Activated CD4-positive, alpha-beta T cell treated with anti-CD3 and anti-CD28 coated beads, Interleukin-2, amount 50 U/mL, for 16 hours (primary cell): ENCODE data around the gene OR51V1.
A peak's percentile ranks its signal among the peaks of the same experiment; 100 is the strongest.
"Not testable (repeated sequence)": the region's sequence is repeated elsewhere in the genome, so short reads cannot be mapped to it uniquely, and the experiment has no call there.

Experiments
- DNase-seq: peaks from one replicate; pipeline ENCODE4 v3.0.0-alpha.2; 2020

Gene OR51V1

DNA sequence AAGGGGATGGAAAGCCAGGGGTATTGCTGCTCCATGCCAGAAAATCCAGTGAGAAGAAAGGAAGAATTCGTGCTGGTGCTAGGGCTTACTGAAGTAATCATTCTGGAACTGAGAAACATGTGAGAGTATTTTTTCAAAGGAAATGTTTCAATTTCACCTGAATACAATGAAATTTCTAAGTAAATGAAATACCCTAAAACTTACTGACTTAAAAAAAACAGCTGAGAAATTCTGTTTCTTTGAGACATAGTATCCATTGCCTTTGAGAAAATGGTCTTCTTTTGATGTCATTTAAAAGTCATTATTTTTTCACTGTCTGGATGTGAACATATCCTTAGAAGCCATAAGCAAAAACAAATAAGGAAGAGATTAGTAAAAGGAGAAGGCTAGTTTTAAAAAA lies at the start of gene OR51V1:
Gene OR51V1 (minus strand): TSS at position 101 of the 400 bp plus-strand sequence. CDS start 0 bp downstream, at position 101.
- DNase-seq, result no peak

DNA sequence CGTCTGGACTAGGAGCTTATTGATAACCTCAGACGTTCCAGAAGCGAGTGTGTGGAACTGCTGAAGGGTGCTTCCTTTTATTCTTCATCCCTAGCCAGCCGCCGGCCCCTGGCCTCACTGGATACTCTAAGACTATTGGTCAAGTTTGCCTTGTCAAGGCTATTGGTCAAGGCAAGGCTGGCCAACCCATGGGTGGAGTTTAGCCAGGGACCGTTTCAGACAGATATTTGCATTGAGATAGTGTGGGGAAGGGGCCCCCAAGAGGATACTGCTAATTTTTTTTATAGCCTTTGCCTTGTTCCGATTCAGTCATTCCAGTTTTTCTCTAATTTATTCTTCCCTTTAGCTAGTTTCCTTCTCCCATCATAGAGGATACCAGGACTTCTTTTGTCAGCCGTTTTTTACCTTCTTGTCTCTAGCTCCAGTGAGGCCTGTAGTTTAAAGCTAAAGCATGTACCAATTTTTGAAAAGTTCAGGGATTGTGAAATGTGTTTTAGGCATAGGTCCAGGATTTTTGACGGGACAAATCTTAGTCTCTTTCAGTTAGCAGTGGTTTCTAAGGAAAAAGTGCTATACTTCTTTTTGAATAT lies 49.4 kb upstream of the OR51V1 start, which contains the start of gene HBG1:
Gene HBG1 (minus strand): TSS at position 51 of the 590 bp plus-strand sequence. CDS start 53 bp downstream, outside the sequence.
- not testable (repeated sequence) for DNase-seq

- not testable (repeated sequence) for DNase-seq
Measured at GRCh38 chr11:5248498-5248897, 48.0 kb upstream of the OR51V1 start.

DNA sequence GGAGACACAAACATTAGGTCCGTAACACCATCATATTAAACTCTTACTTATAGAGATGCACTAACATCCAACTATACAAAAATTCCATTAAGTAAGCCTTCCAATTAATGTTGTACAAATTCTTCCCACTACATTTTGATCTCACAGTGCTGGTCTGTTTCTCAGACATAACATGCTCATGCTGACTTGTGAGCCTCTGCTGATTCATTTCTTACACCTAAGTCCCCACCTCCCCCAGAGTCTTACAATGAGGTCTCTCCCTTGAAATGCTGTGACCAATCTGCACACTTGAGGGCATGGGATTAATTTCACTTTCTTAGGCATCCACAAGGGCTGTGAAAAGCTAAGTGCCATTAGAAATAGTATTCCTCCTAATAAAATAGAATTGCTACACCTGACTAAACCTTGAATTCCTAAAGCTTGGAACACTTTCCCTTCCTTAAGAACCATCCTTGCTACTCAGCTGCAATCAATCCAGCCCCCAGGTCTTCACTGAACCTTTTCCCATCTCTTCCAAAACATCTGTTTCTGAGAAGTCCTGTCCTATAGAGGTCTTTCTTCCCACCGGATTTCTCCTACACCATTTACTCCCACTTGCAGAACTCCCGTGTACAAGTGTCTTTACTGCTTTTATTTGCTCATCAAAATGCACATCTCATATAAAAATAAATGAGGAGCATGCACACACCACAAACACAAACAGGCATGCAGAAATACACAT lies 47.1 kb upstream of the OR51V1 start:
- no peak for DNase-seq

GRCh38 chr11:5246772-5247471 lies 46.4 kb upstream of the OR51V1 start:
- no peak for DNase-seq

GRCh38 chr11:5245155-5245554 lies 44.7 kb upstream of the OR51V1 start:
- no peak for DNase-seq

DNA sequence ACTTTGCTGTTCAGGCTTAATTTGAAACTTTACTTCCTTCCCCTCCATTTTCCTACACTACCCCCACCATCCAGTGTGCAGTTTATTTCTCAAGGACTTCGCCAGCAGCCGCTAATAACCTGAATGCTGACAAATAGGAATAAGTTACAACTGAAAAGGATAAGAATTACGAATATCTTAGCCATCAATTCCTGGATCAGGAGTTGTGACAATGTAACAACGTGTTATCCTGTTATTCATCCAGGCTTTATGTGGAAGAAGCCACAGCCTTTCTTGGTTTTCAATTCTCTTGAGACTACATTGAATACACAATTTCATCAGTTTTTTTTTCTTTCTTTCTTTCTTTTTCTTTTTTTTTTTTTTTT lies 43.3 kb upstream of the OR51V1 start:
- DNase-seq, result no peak

GRCh38 chr11:5242933-5243815 lies 42.7 kb upstream of the OR51V1 start:
- DNase-seq, result peak; percentile 1

DNA sequence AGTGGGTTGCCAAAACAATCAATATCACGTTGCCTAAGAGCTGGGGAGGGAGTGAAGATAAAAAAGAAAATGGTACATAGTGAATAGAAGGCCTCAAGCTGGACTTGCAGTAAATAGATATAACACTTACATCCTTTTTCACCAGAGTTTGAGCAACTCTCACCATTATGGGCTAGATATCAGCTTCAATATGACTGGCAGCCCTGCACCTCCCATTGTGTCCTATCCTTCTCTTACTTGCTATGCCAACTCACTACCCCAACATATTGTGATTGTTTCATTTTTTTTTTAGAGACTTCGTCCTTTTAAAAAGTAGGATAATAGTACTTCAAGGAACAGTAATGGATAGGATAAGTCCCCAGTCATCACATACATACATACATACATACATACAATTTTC lies 41.7 kb upstream of the OR51V1 start:
- no peak for DNase-seq

DNA sequence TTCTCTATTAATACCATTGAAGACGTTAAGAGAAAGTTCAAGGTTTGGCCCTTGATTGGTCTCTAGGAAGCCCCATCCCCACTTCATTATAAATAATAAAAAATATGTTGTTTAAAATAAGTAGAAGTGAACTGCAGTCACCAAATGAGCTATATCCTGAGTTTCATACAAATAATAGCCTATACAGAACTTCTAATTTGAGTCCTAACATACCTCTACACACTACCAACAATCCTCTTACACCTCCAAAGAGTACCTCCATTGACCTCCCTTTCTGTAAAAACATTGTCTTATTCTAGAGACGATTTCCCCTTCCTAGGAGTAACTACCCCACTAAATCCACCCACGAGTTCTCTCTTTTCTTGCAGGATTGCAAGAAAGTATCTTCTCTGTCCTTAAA lies 41.0 kb upstream of the OR51V1 start:
- no peak for DNase-seq

DNA sequence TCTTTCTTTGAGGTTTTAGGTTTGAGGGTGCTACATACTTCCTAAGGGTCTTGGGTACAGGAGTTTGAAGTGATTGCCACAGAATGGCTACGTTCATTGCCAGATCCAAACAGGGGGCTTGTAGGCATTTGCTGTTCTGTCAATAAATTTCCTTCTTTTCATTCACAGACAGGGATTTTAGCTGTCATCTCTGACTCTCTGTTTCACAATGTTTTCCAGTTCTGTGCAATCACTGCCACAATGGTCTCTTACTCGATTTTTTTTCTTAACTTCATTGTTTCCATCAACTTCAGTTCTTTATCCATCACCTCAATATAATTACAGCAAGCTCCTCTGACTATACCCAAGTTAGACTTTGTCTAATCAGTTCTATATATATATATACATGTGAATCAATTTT lies 40.0 kb upstream of the OR51V1 start:
- no peak for DNase-seq

DNA sequence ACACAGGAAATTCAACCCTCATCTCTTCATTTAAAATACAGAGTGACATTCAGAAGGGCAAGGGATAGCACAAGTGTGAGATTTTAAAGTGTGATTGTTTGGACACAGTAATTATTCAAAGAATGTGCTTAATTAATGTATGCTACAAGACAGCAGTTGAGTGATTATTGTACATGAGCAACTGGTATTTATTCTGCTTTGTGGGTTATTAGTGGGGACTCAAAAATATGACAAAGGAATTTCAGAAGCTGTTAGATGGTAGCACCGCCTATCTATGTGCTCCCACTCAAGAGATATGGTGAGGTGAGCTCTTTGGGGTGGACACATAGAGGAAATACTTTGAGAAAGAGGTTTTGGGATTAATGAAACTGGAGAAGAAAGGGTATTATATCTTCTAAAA lies 39.6 kb upstream of the OR51V1 start:
- DNase-seq, result no peak

DNA sequence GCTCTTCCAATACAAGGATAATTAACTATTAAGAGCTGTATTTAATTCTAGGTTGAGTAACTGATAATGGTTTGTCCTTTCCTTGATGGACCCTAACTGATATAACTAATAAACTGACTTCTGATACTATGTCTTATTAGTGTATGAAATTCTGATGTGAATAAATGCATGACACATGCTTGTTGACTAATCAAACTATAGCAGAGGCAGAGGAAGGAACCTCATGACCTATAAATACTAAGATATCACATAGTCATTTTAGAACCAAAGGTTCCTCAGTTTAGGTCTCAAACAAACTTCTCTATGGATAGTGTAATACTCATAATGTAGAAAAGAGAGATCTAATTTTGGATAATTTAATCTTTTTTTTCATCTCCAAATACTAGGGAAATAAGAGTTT lies 38.6 kb upstream of the OR51V1 start:
- no peak for DNase-seq

GRCh38 chr11:5238486-5238885 lies 38.0 kb upstream of the OR51V1 start:
- no peak for DNase-seq

- DNase-seq, result no peak
Measured at GRCh38 chr11:5237420-5237819, 36.9 kb upstream of the OR51V1 start.

DNA sequence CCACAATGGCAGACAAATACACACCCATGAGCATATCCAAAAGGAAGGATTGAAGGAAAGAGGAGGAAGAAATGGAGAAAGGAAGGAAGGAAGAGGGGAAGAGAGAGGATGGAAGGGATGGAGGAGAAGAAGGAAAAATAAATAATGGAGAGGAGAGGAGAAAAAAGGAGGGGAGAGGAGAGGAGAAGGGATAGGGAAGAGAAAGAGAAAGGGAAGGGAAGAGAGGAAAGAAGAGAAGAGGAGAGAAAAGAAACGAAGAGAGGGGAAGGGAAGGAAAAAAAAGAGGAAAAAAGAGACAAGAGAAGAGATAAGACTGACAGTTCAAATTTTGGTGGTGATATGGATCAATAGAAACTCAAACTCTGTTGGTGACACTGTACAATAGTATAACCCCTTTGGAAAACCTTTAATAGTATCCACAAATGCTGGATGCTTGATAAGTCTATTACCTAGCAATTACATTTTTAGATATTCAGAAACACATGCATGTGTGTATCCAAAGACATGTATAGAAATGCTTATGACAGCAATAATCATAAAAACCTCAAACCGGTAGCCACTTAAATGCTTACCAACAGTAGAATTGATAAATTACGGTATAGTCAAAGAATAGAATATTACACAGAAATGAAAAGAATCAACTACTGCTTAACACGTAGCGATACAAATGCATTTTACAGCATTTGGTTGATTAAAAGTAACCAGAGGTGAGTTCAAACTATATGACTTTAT lies 35.0 kb upstream of the OR51V1 start:
- DNase-seq, result no peak

DNA sequence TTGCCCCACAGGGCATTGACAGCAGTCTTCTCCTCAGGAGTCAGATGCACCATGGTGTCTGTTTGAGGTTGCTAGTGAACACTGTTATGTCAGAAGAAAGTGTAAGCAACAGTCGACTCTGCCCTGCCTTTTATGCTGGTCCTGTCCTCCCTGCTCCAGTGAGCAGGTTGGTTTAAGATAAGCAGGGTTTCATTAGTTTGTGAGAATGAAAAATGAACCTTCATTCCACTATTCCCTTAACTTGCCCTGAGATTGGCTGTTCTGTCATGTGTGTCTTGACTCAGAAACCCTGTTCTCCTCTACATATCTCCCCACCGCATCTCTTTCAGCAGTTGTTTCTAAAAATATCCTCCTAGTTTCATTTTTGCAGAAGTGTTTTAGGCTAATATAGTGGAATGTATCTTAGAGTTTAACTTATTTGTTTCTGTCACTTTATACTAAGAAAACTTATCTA lies 33.9 kb upstream of the OR51V1 start, which contains the start of gene HBD:
Gene HBD (minus strand): TSS at position 103 of the 454 bp plus-strand sequence. CDS start 50 bp downstream, at position 53.
- peak; percentile 14 for DNase-seq

- no peak for DNase-seq
Measured at GRCh38 chr11:5233307-5233706, 32.8 kb upstream of the OR51V1 start.

GRCh38 chr11:5232821-5233220 lies 32.3 kb upstream of the OR51V1 start:
- no peak for DNase-seq

DNA sequence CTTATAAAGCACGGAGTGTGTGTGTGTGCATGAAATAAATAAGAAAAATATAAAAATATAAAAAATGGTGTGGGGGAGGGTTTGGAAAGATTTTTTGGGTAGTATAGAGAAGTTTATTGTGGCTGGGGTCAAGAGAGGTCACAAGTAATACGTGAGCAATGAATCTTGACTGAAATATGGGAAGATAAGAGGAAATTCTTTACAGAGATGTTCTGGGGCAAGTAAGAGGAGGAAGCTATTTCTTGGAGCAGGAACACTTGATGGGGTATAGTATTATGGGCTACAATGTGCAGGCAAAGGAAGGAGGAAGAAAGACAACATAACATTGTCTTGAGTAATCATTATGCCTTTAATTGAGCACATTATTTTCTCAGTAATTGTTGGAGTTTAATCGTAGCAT lies 31.7 kb upstream of the OR51V1 start:
- DNase-seq, result no peak

DNA sequence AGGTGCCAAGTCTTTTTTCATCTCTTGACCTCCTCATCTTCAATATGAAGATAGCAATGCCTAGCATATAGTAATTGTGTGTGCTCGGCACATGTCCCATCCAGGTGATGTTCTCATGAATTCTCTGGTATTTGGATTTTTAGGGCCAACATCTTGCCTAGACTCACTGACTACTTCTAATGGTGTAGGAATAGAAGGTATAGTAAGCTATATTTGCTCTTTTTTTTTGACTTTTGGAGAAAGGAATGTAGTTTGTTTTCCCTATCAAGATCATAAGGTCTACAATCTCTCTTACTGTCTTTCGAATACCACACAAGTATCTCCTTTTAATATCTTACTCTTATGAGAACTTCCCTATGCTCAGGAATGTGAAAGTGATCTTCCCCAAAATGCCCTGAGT lies 30.6 kb upstream of the OR51V1 start:
- DNase-seq, result no peak

DNA sequence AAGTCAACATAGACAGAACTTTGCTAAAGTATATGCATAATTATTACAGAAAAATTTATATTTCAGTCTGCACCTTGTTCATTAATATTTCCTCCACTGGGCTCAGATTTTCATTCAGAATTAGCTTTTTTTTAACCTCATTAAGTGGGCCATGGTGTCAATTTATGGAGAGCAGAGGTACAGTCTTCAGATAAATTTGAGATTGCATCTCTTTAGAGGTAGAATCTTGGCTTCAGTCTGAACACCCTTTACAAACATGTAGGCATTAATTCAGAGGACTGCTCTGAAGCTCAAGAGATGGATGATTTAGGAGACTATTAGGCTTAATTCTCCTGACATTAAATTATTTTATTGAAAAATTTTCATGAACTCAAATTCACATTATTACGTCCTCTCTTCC lies 29.8 kb upstream of the OR51V1 start:
- no peak for DNase-seq
